HG02642 (cell line): ENCODE results near the gene HRH1.
"Not testable (repeated sequence)": the region's sequence is repeated elsewhere in the genome, so short reads cannot be mapped to it uniquely, and the experiment has no call there.

ENCODE experiments used
- ATAC-seq: cut with Tn5 transposase; IDR thresholded peaks from one replicate; pipeline ENCODE4 v1.9.1; 2021; ENCODE audit warnings: mild to moderate bottlenecking; ENCODE audit not compliant: unreplicated experiment, poor library complexity

The HRH1 gene

DNA sequence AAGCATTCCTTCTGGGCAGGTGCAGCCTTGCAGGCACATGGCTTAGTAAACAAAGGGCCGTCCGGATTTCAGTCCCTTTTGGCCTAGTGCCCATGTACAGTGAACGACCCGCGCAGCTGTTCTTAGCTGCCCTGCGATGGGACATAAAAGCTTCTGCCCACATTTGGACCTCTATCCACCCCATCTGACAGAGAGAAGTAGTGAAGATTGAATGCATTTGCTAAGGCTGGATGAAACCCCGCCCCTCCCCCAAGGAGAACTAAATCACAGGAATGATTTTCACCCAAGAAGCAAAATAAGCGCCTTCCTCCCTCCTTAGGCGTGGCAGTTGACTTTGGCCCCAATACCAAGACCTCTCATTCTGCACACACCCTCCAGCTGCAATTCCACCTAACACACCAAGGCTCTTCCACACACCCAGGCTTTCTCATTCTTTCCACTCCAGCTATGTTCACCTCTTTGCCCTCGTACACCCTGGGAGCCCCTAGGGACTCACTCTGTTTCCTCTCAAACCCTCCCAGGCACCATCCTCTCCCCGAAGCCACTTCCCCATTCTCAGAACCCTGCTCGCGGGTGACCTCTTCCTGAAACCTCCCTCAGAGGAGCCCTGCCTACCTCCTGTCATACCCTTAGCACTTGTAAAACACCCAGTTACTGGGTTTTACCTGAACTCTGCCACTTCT, 14.1 kb upstream of the HRH1 start:
- peak; percentile 97 for ATAC-seq

DNA sequence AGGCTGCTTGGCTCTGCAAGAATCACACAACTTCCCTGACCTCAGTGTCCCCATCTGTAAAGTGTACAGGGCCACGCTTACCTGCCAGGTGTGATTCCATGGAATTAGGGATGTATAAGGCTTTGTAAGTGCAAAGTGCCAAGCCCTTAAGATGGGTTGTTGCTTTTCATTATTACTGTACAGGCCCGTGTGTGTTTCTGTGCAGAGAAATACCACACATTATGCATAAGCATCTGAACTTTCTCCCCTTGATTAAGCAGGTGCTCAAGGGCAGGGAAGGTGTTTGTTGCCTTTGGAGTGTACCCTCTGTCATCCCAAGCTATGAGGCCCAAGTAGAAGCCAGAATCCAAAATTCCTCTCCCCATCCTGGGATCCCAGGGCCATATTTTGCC, 13.6 kb upstream of the HRH1 start:
- ATAC-seq: peak; percentile 39

DNA sequence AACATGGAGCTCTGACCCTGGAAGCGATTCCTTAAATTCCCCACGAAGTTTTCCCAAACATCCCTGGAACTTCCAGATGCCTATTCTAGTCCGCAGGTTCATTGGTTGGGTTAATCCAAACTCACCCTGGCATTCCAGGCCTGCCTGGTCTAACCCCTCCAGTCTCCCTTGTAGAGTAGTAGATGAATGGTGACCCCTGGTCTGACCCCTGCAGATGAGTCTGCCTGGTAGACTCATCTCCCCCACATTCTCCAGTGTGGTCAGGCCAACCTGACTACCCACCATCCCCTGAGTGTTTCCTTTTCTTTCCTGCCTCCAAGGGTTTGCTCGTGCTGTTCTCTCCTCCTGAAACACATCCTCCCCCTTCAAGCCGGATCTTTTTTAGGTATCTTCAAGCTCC, 10.8 kb upstream of the HRH1 start:
- ATAC-seq: no peak

GRCh38 chr3:11144996-11145395, 9.3 kb upstream of the HRH1 start:
- no peak for ATAC-seq

GRCh38 chr3:11145888-11146287, 8.4 kb upstream of the HRH1 start:
- ATAC-seq: no peak

DNA sequence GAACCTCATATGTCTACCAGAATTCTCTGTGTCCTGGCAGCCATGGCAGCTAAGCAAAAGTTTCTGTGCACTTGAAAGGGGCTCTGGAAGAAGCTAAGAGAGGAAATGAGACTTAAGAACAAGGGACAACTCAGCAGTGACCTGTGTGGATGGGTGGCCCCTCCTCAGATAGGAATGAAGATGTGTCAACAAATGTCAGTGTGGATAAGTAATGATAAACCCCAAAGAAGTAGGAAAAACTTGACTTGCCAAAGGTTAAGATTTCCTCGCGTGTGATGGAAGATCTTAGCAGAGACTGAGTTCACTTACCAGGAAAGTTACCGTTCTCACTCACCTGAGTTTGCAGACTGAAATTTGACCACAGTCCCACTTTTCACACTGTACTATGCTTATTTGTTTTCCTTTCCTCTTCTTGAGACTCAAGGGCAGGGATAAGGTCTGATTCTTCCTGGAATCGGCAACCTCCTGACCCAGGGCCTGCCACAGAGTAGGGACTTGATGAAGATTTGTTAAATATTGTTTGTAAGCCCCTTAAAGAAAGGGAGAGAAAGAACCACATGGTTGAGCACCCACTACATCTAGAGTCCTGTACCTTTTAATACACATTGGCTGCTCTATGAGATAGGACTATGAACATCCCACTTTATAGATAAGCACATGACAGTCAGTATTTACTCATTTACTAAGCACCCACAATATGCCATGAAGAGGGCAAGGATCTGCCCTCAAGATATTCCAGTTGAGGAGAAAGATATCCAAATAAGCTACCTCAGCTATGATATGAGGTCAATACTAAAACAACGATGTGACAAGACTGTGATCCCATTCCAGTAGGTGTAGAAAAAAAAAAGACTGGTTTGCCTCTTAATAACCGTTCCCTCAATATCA, 7.3 kb upstream of the HRH1 start:
- no peak for ATAC-seq

DNA sequence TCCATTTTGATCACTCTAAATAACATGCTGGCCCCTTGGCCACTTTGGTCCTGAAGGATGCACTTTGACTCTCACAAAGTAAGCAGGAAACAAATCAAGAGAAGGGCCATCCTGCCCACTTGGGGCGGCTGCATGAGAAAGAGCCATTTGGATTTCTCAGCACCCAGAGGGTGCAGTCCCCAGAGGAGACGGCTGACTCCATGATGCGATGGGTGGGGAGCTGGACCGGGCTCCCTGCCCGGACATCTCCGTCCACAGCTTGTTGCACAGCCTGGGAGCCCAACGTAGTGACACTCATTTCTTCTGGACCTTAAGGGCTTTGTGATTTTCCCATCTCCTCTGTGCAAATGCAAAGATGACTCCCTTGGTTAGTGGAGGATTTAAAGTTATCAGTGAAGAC, 4.0 kb upstream of the HRH1 start:
- ATAC-seq: no peak

GRCh38 chr3:11152301-11152700, 2.0 kb upstream of the HRH1 start:
- ATAC-seq: no peak

- ATAC-seq: no peak
These were observed 646 bp downstream of the HRH1 start for GRCh38 chr3:11154953-11155325.

- no peak for ATAC-seq
These were observed 1.2 kb downstream of the HRH1 start for GRCh38 chr3:11155341-11156025.

DNA sequence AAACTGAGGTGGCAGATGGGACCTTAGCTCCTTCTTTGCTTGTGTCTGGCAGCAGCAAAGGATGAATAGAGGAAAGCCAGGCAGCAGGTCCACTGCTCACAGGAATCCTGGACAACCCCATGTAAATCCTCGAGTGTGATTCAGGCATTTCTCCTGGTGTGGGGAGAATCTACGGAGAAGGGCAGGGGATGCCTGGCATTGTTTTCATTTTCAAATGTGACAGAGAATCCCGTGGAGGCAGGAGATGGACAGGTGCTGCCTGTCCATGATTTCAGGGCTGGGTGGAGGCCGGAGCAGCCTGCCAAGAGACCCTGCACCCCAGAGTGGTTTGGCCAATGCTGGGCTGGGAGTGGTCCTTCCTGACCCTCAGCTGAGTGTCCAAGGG, 1.7 kb downstream of the HRH1 start:
- ATAC-seq: no peak

GRCh38 chr3:11157421-11157820, 3.1 kb downstream of the HRH1 start:
- ATAC-seq: no peak

- no peak for ATAC-seq
These were observed 5.2 kb downstream of the HRH1 start for GRCh38 chr3:11159421-11159904.

DNA sequence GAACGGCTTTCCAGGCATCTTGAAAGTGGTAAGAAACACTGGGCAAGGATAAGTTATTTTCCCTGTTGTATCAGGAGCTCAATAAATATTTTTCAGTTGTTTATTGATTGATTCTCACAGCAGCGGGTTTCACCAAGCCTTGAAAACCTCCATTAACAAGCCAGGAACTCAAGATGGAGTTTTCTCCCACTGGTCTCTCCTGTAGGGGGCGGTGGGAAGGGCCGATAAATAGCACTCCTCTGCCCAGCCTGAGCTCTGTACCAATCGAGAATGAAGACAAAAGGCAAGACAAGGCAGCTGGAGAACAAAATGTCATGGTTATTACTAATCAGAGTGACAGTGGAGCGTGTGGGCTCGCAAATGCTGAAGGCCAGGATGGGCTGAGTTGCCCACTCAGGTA, 7.4 kb downstream of the HRH1 start:
- ATAC-seq: no peak

GRCh38 chr3:11162401-11163345, 8.4 kb downstream of the HRH1 start:
- ATAC-seq: no peak

- ATAC-seq: no peak
These were observed 10.3 kb downstream of the HRH1 start for GRCh38 chr3:11164607-11165006.

DNA sequence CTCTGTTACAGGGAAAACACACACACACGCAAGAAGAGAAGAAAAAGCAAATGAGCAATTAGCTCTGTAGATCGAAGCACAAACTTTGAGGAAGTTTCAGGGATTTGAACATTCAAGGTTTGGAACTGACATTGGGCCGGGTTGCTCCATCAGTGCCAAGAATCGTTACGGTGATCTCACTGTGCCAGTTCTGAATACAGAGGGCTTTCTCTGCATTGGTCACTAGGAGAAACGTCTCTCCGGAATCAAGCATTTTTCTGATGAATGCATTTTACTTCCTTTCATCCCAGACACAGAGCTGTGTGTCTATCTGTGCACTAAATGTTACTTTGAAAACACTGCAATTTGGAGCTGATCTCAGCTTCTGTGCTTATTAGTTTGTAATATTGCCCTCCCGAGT, 11.2 kb downstream of the HRH1 start:
- no peak for ATAC-seq

- not testable (repeated sequence) for ATAC-seq
These were observed 12.6 kb downstream of the HRH1 start for GRCh38 chr3:11166807-11167400.

DNA sequence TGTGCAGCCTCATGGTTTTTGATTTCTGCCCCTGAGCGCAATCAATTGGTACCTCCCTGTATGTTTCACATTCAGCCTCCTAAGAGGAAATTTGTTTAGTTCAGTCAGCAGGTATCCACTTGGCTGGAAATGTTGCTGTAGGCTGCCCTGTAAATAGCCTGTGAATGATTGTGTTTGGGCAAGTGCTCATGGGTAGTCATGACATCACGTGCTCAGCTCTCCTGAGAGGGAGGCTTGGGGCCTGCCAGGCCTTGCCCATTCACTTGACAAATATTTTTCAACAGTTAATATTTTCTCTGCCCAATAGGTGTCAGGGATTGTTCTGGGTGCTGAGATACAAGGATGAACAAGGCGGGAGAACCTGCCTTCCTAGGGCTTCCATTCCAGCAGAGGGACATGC, 13.3 kb downstream of the HRH1 start:
- no peak for ATAC-seq

DNA sequence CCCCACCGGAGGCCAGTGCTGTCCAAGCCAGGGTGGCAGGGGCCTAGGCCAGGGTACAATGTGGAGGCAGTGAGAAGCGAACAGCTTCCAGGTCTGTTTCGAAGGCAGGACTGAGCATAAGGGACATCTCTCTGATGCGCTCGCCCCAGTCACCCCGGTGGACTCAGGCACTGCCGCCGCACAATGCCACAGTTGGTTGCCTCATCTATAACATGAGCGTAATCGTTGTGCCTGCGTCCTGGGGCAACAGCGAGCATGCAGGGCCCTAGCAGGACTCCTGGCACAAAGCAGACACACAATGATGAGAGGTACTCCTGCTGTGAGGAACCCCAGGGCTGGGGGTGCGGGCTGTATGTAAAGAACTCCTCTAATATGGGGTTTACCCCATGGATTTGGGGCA, 14.1 kb downstream of the HRH1 start:
- no peak for ATAC-seq
